Measurements from ENCODE around the gene EDAR. TPM values are rescaled to one million over a fixed set of nuclear protein-coding genes. Genes with fewer than 3 reads are reported as not detected.

EDAR gene
- total and polyA plus RNA-seq, 9 of the 15 experiments (the other 6 are each of a cell fraction or from before 2014, with no cell fraction given), result 0.01 TPM; not detected in 8

DNA sequence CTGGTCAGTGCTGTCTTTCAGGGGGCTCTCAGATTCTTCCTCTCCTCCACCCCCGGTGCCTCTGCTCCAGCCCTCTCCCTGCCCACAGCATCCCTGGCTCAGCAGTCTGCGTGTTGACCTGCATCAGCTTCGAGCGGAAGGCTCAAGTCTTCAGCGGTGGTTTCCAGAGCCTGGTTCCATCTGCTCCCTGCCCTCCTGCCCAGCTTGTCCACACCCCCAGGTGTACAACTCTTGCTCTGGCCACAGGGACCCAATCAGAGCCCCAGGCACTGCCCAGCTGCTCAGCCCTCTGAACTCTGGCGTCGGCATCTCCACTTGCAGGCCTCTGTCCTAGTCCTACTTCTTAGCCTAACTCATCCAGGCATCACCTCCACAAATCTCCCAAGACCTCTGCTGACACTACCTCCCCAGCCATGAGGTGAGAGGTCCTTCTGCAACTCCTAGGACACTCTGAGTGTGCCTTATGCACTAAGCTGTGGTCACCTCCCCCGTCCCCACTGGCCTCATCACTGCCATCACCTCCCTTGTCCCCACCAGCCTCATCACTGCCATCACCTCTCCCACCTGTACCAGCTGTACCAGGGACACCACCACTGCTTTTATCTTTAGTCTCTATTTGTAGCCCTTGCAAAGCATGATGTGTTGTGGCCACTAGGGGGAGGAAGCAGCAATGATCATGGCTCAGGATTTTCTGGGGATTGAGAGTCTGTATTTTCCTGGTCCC is 60.9 kb downstream of the EDAR start (continued):
- TF ChIP-seq, protein P1, sequence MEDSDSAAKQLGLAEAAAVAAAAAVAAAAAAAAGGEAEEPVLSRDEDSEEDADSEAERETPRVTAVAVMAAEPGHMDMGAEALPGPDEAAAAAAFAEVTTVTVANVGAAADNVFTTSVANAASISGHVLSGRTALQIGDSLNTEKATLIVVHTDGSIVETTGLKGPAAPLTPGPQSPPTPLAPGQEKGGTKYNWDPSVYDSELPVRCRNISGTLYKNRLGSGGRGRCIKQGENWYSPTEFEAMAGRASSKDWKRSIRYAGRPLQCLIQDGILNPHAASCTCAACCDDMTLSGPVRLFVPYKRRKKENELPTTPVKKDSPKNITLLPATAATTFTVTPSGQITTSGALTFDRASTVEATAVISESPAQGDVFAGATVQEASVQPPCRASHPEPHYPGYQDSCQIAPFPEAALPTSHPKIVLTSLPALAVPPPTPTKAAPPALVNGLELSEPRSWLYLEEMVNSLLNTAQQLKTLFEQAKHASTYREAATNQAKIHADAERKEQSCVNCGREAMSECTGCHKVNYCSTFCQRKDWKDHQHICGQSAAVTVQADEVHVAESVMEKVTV (CRISPR knock-in tag; IDR thresholded peaks at IDR 0.05), result peak; percentile 41; the same call in 1 of the 2 replicates
- TF ChIP-seq MAFK (IDR thresholded peaks at IDR 0.05; ENCODE audit: low read length), result 0 out of 2 replicates have a peak, but pooled peaks have one; percentile 13
- no peak for TF ChIP-seq ZC3H8 (IDR thresholded peaks at IDR 0.05)
- TF ChIP-seq, protein P2, sequence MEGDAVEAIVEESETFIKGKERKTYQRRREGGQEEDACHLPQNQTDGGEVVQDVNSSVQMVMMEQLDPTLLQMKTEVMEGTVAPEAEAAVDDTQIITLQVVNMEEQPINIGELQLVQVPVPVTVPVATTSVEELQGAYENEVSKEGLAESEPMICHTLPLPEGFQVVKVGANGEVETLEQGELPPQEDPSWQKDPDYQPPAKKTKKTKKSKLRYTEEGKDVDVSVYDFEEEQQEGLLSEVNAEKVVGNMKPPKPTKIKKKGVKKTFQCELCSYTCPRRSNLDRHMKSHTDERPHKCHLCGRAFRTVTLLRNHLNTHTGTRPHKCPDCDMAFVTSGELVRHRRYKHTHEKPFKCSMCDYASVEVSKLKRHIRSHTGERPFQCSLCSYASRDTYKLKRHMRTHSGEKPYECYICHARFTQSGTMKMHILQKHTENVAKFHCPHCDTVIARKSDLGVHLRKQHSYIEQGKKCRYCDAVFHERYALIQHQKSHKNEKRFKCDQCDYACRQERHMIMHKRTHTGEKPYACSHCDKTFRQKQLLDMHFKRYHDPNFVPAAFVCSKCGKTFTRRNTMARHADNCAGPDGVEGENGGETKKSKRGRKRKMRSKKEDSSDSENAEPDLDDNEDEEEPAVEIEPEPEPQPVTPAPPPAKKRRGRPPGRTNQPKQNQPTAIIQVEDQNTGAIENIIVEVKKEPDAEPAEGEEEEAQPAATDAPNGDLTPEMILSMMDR (IDR thresholded peaks at IDR 0.05 in 2 of 3, conservative IDR thresholded peaks at IDR 0.05 in 1 of 3; ENCODE audit: insufficient read depth in 2 of 3, low read depth in 1 of 3, low read length in 3 of 3), result peak; percentile 69 to 81 (median 73)

DNA sequence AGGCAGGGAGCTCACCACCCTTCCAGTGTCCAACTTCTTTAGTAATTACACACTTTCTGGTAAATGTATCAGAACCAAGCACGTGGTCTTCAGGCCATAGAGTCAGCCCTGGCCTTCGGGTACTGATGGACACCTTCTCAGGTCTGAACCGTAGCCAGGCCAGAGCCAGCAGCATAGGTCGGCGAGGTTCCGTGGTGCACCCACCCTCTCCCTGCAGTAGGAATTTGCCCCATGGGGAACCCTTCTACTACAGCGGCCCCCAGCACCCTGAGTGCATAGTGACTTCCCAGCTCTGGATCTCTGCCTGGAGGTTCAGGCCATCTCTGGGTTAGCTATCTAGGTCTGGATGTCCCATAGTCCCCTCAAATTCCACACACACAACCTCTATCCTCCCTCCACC is 61.6 kb downstream of the EDAR start:
- H3K9ac ChIP-seq (ENCODE audit: insufficient read depth in 1 of 2, low read depth in 2 of 2, low read length in 2 of 2), result no peak overlapping the region
- 0% methylated on average over 6 of the region's 7 CpGs for WGBS (ENCODE audit: insufficient coverage, low coverage, missing lambda C conversion rate)
- no peaks in the 10 kb centered on the region for H3K36me3 ChIP-seq (ENCODE audit: control insufficient read depth, insufficient read depth, low read length)
- in situ Hi-C loops (cut with MboI) (no loop called here), intact Hi-C loops (cut with micrococcal nuclease) (no loop called here)
- no peak overlapping the region for H3K27ac ChIP-seq (ENCODE audit: extremely low read depth, low read depth, low read length)
- H4K20me1 ChIP-seq (replicated peaks; ENCODE audit: control insufficient read depth, insufficient read depth, low read length), result peaks cover 11% of the 10 kb centered on the region; the same call in 1 of the 2 replicates
- H3K27me3 ChIP-seq (ENCODE audit: control insufficient read depth in 2 of 2, insufficient read depth in 2 of 2, low read length in 2 of 2), result peaks cover 31 to 87% of the 10 kb centered on the region in 2 experiments; a peak in 4 of 5 replicates
- H3K9me3 ChIP-seq (replicated peaks; ENCODE audit: control insufficient read depth, insufficient read depth, low read depth, low read length), result no peaks in the 10 kb centered on the region
- POLR2A ChIA-PET, result no interaction called here
- DNase-seq (ENCODE audit: extremely low read depth in 1 of 4, low spot score in 3 of 4), result no peak
- no TSS peak for BruUV-seq (replicated peaks)
- no peaks in the 10 kb centered on the region for H3K9me1 ChIP-seq (ENCODE audit: control insufficient read depth, insufficient read depth, low read length)
- ATAC-seq, result no peak
- H3K4me3 ChIP-seq, result no peak overlapping the region
- H3K4me2 ChIP-seq (ENCODE audit: insufficient read depth, low read length), result no peak overlapping the region
- H2AFZ ChIP-seq (ENCODE audit: low read depth, low read length), result no peak overlapping the region
- no peaks in the 10 kb centered on the region for H3K79me2 ChIP-seq (ENCODE audit: control insufficient read depth, insufficient read depth, low read length)
- no peak for FAIRE-seq
- CTCF ChIA-PET (ENCODE audit: low intra/inter-chr PET ratio), result no interaction called here
- no peaks in the 10 kb centered on the region for H3K4me1 ChIP-seq (replicated peaks in 1 of 2; ENCODE audit: control insufficient read depth in 2 of 2, insufficient read depth in 2 of 2, low read length in 2 of 2)
- no peak for TF ChIP-seq CBX3 (IDR thresholded peaks at IDR 0.05; ENCODE audit: borderline replicate concordance in 1 of 2, low read length in 2 of 2)
- TF ChIP-seq HNRNPL (IDR thresholded peaks at IDR 0.05; ENCODE audit: low read depth, low read length), result no peak
- TF ChIP-seq ZBTB7A (IDR thresholded peaks at IDR 0.05; ENCODE audit: borderline replicate concordance, control insufficient read depth, low read depth, low read length), result no peak
- no peak for TF ChIP-seq POLR2H (tag; IDR thresholded peaks at IDR 0.05; ENCODE audit: low read depth)
- no peak for TF ChIP-seq ESRRB (CRISPR knock-in tag; IDR thresholded peaks at IDR 0.05; ENCODE audit: borderline replicate concordance)
- TF ChIP-seq ERF (CRISPR knock-in tag; IDR thresholded peaks at IDR 0.05), result no peak
- TF ChIP-seq, protein P3, sequence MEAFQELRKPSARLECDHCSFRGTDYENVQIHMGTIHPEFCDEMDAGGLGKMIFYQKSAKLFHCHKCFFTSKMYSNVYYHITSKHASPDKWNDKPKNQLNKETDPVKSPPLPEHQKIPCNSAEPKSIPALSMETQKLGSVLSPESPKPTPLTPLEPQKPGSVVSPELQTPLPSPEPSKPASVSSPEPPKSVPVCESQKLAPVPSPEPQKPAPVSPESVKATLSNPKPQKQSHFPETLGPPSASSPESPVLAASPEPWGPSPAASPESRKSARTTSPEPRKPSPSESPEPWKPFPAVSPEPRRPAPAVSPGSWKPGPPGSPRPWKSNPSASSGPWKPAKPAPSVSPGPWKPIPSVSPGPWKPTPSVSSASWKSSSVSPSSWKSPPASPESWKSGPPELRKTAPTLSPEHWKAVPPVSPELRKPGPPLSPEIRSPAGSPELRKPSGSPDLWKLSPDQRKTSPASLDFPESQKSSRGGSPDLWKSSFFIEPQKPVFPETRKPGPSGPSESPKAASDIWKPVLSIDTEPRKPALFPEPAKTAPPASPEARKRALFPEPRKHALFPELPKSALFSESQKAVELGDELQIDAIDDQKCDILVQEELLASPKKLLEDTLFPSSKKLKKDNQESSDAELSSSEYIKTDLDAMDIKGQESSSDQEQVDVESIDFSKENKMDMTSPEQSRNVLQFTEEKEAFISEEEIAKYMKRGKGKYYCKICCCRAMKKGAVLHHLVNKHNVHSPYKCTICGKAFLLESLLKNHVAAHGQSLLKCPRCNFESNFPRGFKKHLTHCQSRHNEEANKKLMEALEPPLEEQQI (IDR thresholded peaks at IDR 0.05), result no peak
- TF ChIP-seq NFATC3 (IDR thresholded peaks at IDR 0.05), result no peak
- no peak for TF ChIP-seq MTA2 (IDR thresholded peaks at IDR 0.05; ENCODE audit: low read depth)

Data from K562 (cell line).